ENCODE measurements around the gene ZBTB7C.

GRCh38 chr18:48149020-48149685, 260.0 kb downstream of the ZBTB7C start:
- TF ChIP-seq CTCF (conservative IDR thresholded peaks at IDR 0.05), result no peak
- no peak for TF ChIP-seq ZFX (IDR thresholded peaks at IDR 0.05)
